Psoas muscle (tissue), 8 donors: ENCODE data around the gene PIEZO1. TPM values are rescaled to one million over a fixed set of nuclear protein-coding genes. Genes with fewer than 3 reads are reported as not detected.
"Not testable (repeated sequence)": the region's sequence is repeated elsewhere in the genome, so short reads cannot be mapped to it uniquely, and the experiment has no call there.

ENCODE experiments used
- ATAC-seq, 4 donors: fragments of 200-7000 bp; cut with Tn5 transposase; one replicate each; pipeline ENCODE4 v1.9.1; 2020; ENCODE audit warnings: moderate library complexity in 3 of 4, mild to moderate bottlenecking in 2 of 4
- DNase-seq, 2 donors: peaks; one replicate each; pipeline ENCODE4 v3.0.0-alpha.2; 2020
- H3K27ac ChIP-seq: fragments of 200-600 bp; one replicate; pipeline ENCODE4 v1.8.0; 2022
- H3K27me3 ChIP-seq, 3 donors: fragments of 200-600 bp in 1 of 3; one replicate each; pipeline versions ENCODE4 v1.6.1 to v1.8.0; 2013 to 2022; ENCODE audit warnings: low read length in 2 of 3, mild to moderate bottlenecking in 2 of 3, moderate library complexity in 1 of 3; ENCODE audit not compliant: insufficient read depth in 3 of 3
- H3K36me3 ChIP-seq, 2 donors: fragments of 200-600 bp in 1 of 2; one replicate each; pipeline versions ENCODE4 v1.6.1 to v1.8.0; 2013 to 2022; ENCODE audit warnings: low read depth in 1 of 2, mild to moderate bottlenecking in 1 of 2, moderate library complexity in 1 of 2; ENCODE audit not compliant: insufficient read depth in 1 of 2
- H3K4me1 ChIP-seq: fragments of 200-600 bp; one replicate; pipeline ENCODE4 v1.8.0; 2022
- H3K4me3 ChIP-seq: fragments of 200-600 bp; one replicate; pipeline ENCODE4 v1.8.0; 2022; ENCODE audit warnings: mild to moderate bottlenecking
- H3K9me3 ChIP-seq: fragments of 200-600 bp; one replicate; pipeline ENCODE4 v1.8.0; 2022
- WGBS, 3 donors: extraction: QIAGEN DNeasy Blood & Tissue Kit; methylation state at CpG; one replicate each; pipeline versions ENCODE4 v1.1.6 to v1.1.7; 2013; 5-methylcytosine and 5-hydroxymethylcytosine counted together
- intact Hi-C, 2 donors: fragments of 100-400 bp; cut with DNase I; formaldehyde crosslinking; loops; one replicate each; pipeline versions ENCODE4 v1.11.0 to v1.14.2; 2022
- polyA plus RNA-seq, 3 donors: library from polyadenylated mRNA; stranded (reverse); fragments of 200-250 nt; gene quantifications; one replicate each; pipeline ENCODE4 v1.2.3, GENCODE V29; 2013
- total RNA-seq, 4 donors: library from RNA; stranded (reverse); fragmentation: NEBNext Ultra II Directional in 2 of 4; extraction: Animal tissue kit (Norgen Biotek cat#: 25700) in 2 of 4; gene quantifications; one replicate each; pipeline versions ENCODE4 v1.2.1 to v1.2.4, GENCODE V29; 2021 to 2023
- TF ChIP-seq, protein P1 (sequence below): fragments of 200-600 bp; IDR thresholded peaks from one replicate; pipeline ENCODE4 v1.8.0; 2022; ENCODE audit warnings: antibody characterized with exemption
- donor health status: healthy with polysubstance abuse.
- donor health status: DM: no; HTN: no; CAD: no; lungs with moderate emphysema.
- donor health status: Bipolar disorder and iron deficiency.
- donor health status: healthy.
- donor health status: DM: yes; HTN: yes; CAD: no.
- donor health status: DM: no; HTN: no; CAD: no.
- donor health status: DM: no; HTN: no; CAD: no.
- donor health status: DM: yes; HTN: yes; CAD: no.

The PIEZO1 gene
- total and polyA plus RNA-seq, 7 donors: 7.2 to 26.8 (median 10.2) TPM

DNA sequence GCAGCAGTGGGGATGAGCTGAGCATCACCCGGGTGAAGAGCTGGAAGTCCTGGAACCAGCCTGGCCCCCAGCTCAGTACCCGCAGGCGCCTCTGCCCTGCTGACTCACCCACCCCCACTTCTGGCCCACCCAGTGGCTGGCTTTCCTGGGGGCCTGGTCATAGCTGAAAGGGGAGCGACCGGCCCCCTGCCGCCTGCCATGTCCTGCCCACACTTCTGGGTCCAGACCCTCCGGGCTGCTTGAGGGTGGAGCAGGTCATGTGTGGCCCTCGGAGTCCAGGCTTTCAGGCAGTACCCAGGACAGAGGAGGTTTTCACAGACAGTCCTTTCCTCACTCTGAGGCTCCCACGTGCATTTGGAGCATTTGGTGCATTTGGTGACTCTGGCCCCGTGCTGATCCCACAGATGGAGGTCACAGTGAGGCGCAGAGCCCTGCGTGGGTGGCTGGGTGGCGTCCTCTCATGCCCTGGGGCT is 7.1 kb upstream of the PIEZO1 start:
- no peaks in the 10 kb centered on the region for H3K36me3 ChIP-seq
- peaks cover 0 to 47% (median 9%) of the 10 kb centered on the region in 3 donors for H3K27me3 ChIP-seq
- TF ChIP-seq, protein P1, sequence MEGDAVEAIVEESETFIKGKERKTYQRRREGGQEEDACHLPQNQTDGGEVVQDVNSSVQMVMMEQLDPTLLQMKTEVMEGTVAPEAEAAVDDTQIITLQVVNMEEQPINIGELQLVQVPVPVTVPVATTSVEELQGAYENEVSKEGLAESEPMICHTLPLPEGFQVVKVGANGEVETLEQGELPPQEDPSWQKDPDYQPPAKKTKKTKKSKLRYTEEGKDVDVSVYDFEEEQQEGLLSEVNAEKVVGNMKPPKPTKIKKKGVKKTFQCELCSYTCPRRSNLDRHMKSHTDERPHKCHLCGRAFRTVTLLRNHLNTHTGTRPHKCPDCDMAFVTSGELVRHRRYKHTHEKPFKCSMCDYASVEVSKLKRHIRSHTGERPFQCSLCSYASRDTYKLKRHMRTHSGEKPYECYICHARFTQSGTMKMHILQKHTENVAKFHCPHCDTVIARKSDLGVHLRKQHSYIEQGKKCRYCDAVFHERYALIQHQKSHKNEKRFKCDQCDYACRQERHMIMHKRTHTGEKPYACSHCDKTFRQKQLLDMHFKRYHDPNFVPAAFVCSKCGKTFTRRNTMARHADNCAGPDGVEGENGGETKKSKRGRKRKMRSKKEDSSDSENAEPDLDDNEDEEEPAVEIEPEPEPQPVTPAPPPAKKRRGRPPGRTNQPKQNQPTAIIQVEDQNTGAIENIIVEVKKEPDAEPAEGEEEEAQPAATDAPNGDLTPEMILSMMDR: no peak
- peak in 1 of 2 donors; percentile 42 for DNase-seq
- intact Hi-C loops: no loop called here
- 63 to 65% (median 64%) methylated on average over 11 to 13 of the region's 13 CpGs for WGBS, 3 donors
- no peak overlapping the region for H3K27ac ChIP-seq
- ATAC-seq: no peak
- H3K9me3 ChIP-seq: no peaks in the 10 kb centered on the region
- H3K4me3 ChIP-seq: no peak overlapping the region
- H3K4me1 ChIP-seq: no peaks in the 10 kb centered on the region

GRCh38 chr16:88790312-88791211 is 5.5 kb upstream of the PIEZO1 start:
- TF ChIP-seq, protein P1: no peak
- Histone ChIP-seq H3K27me3 (peaks cover 0 to 55% (median 8%) of the 10 kb centered on the region in 3 donors), H3K36me3 (no peaks in the 10 kb centered on the region), H3K4me3 (no peak overlapping the region), H3K27ac (no peak overlapping the region), H3K9me3 (no peaks in the 10 kb centered on the region), H3K4me1 (no peaks in the 10 kb centered on the region)
- DNase-seq (peak in 1 of 2 donors; percentile 61), ATAC-seq (no peak)
- WGBS, 3 donors: 33 to 47% (median 41%) methylated on average over 22 to 24 of the region's 24 CpGs
- intact Hi-C loops: no loop called here

DNA sequence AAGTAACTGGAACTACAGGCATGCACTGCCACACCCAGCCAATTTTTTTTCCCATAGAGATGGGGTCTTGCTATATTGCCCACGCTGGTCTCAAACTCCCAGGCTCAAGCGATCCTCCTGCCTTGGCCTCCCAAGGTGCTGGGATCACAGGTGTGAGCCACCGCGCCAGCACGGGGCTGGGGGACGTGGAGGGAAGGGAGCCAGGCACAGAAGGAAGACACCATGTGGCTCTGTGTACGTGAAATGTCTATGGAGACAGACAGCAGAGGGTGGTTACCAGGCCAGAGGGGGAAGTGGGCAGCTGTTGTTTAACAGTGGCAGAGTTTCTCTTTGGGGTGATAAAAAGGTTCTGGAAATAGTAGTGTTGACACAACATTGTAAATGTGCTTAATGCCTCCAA is 4.6 kb upstream of the PIEZO1 start:
- H3K9me3 ChIP-seq: no peaks in the 10 kb centered on the region
- no peaks in the 10 kb centered on the region for H3K4me1 ChIP-seq
- peaks cover 0 to 54% (median 11%) of the 10 kb centered on the region in 3 donors for H3K27me3 ChIP-seq
- no peak overlapping the region for H3K27ac ChIP-seq
- ATAC-seq (no peak), DNase-seq (peak in 1 of 2 donors; percentile 34)
- TF ChIP-seq, protein P1: no peak
- intact Hi-C loops: loop anchor here in 1 of 2 donors (5.0 kb wide), 1 partner anchor 47 kb away; no protein-coding TSS in a partner anchor
- H3K4me3 ChIP-seq: no peak overlapping the region
- no peaks in the 10 kb centered on the region for H3K36me3 ChIP-seq
- 70 to 75% (median 72%) methylated on average over 7 of the region's 7 CpGs for WGBS, 3 donors

DNA sequence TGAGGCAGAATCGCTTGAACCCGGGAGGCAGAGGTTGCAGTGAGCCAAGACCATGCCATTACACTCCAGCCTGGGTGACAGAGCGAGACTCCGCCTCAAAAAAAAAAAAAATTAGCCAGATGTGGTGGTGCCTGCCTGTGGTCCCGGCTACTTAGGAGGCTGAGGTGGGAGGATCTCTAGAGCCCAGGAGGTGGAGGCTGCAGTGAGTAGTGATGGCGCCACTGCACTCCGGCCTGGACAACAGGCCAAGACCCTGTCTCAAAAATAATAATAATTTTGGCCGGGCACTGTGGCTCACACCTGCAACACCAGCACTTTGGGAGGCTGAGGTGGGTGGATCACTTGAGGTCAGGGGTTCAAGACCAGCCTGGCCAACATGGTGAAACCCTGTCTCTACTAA is 3.7 kb upstream of the PIEZO1 start:
- not testable (repeated sequence) for H3K4me3 ChIP-seq, H3K36me3 ChIP-seq, H3K27ac ChIP-seq, H3K9me3 ChIP-seq, H3K4me1 ChIP-seq, ATAC-seq
- peak in 1 of 2 donors; percentile 32 for DNase-seq
- peaks cover 0 to 55% (median 14%) of the 10 kb centered on the region in 3 donors for H3K27me3 ChIP-seq
- intact Hi-C loops: loop anchor here in 1 of 2 donors (5.0 kb wide), 1 partner anchor 46 kb away; no protein-coding TSS in a partner anchor
- WGBS, 3 donors: 93 to 97% (median 96%) methylated on average over 8 of the region's 8 CpGs

- Histone ChIP-seq H3K9me3 (no peaks in the 10 kb centered on the region), H3K4me3 (no peak overlapping the region), H3K4me1 (peaks cover 7% of the 10 kb centered on the region), H3K27ac (no peak overlapping the region), H3K27me3 (peaks cover 0 to 48% (median 13%) of the 10 kb centered on the region in 3 donors), H3K36me3 (no peaks in the 10 kb centered on the region)
- TF ChIP-seq, protein P1: no peak
- ATAC-seq: no peak
- intact Hi-C loops: loop anchor here in 1 of 2 donors (5.0 kb wide), 1 partner anchor 45 kb away; no protein-coding TSS in a partner anchor
- 83 to 87% (median 84%) methylated on average over 11 of the region's 11 CpGs for WGBS, 3 donors
- peak in 1 of 2 donors; percentile 19 for DNase-seq
Measured at GRCh38 chr16:88787579-88788314, 2.7 kb upstream of the PIEZO1 start.
